Measurements from ENCODE around the gene ADAT3.
"Not testable (repeated sequence)": the region's sequence is repeated elsewhere in the genome, so short reads cannot be mapped to it uniquely, and the experiment has no call there.

ADAT3 gene

DNA sequence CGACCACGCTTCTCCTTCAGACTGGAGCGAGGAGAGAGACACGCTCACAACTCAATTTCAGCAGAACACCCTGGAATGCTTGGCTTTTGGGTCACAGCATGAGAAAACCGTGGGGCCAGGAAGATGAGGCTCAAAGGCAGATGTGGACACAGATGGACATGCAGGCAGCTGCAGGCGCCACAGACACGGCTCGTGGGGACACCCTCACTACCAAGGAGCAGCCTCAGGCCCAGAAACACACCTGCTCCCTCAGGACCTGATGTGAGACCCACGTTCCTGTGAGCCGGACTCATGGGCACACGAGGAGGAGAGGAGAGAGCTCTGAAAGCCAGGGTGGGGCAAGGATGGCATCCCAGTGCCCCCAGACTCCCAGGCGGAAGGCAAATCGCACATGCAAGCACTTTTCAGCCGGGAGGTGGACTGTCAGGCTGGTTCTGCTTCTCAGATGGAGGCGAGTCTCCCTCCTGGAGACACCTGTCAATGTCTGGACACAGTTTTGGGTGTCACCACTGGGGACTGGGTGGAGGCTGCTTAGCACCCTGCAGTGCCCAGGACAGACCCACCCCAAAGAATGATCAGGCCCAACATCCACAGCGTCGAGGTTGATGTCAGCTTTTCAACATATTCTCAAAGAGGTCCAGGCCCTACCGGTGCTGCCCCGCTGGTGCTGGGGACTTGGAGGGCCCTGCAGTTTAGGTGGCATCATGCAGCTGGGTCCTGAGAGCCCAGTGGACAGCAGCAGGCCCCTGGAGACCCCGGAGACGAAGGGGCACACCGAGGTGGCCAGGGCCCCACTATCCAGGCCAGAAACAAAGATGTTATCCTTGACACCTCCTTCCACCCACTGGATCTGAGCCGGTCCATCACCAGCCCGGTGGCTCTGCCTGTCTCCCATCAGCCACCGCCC is 22.2 kb upstream of the ADAT3 start:
- TF ChIP-seq, protein P1, sequence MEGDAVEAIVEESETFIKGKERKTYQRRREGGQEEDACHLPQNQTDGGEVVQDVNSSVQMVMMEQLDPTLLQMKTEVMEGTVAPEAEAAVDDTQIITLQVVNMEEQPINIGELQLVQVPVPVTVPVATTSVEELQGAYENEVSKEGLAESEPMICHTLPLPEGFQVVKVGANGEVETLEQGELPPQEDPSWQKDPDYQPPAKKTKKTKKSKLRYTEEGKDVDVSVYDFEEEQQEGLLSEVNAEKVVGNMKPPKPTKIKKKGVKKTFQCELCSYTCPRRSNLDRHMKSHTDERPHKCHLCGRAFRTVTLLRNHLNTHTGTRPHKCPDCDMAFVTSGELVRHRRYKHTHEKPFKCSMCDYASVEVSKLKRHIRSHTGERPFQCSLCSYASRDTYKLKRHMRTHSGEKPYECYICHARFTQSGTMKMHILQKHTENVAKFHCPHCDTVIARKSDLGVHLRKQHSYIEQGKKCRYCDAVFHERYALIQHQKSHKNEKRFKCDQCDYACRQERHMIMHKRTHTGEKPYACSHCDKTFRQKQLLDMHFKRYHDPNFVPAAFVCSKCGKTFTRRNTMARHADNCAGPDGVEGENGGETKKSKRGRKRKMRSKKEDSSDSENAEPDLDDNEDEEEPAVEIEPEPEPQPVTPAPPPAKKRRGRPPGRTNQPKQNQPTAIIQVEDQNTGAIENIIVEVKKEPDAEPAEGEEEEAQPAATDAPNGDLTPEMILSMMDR (IDR thresholded peaks at IDR 0.05; ENCODE audit: borderline replicate concordance, insufficient read depth, low read depth, low read length) = no peak
- H3K4me3 ChIP-seq (ENCODE audit: low read depth, low read length) = no peak overlapping the region

DNA sequence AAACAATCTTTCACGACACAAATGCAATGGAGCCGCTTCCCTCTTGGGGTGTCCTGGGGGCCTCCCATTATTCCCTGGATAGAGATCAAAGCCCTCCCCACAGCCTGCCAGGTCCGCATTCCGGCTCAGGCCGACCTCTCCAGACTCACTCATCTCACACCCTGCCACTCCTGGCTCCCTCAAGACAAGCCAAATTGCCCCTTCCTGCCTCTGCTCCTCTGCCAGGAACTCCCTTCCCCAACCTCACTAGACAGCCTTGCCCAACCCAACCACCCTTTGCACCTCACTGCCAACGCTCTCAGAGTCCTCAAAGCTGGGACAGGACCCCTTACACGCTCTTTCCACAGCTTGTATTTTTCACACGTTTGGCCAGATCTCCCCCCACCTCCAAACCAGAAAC is 21.4 kb upstream of the ADAT3 start:
- TF ChIP-seq, protein P1 (IDR thresholded peaks at IDR 0.05; ENCODE audit: borderline replicate concordance, insufficient read depth, low read depth, low read length) = no peak
- peak overlapping the region; percentile 81 for H3K4me3 ChIP-seq (ENCODE audit: low read depth, low read length)

DNA sequence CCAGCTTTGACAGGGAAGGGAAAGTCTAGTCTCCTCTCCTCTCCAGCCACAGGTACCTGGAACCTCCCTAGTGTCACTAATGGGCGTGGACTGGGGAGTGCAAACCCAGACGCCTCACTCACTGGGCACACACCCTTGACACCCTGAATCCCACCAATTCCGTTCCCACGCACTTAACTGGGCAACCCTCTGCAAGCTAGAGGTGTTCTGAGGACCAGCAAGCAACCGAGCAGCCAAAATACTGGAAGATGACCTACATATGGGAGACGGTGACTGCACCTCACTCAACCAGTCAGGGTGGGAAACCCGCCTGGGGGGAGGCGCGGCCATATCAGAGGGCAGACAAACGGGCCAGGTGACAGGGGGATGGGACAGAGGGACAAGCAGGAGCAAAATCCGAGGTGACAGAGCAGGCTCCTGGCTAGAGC is 20.9 kb upstream of the ADAT3 start:
- peak overlapping the region; percentile 81 for H3K4me3 ChIP-seq (ENCODE audit: low read depth, low read length)

DNA sequence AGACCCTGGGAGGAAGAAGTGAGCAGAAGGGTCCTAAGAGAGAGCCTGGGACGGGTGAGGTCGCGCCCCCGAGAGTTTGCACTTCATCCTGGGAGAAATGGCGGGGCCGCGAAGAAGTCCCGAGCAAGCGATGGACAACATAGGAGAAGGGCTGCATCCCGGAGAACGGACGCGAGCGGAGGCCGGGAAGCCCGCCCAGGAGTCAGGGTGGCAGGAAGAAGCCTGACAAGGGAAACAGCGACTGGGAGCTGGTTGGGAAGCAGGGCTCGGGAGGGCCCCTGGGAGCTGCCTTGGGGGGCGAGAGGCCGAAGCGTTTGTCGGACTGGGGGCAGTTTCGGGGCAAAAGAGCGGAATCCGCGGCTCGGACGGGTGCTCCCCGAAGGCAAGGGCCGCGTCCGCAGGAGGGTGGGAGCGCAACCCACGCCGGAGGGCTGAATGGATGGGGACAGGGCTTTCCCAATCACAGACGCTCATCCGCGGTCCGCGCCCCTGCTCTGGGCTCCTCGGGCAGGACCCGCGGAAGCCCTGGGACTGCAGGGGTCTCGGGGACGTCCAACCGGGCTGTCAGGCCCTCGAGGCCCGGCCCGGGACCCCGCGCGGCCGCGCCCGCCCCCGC is 20.4 kb upstream of the ADAT3 start:
- H3K4me3 ChIP-seq (ENCODE audit: low read depth, low read length) = peak overlapping the region; percentile 81
- TF ChIP-seq, protein P1 (IDR thresholded peaks at IDR 0.05; ENCODE audit: borderline replicate concordance, insufficient read depth, low read depth, low read length) = no peak

More for the DNA sequence above, 20.9 kb upstream of the ADAT3 start:
- TF ChIP-seq, protein P1 (IDR thresholded peaks at IDR 0.05; ENCODE audit: borderline replicate concordance, insufficient read depth, low read depth, low read length) = no peak

DNA sequence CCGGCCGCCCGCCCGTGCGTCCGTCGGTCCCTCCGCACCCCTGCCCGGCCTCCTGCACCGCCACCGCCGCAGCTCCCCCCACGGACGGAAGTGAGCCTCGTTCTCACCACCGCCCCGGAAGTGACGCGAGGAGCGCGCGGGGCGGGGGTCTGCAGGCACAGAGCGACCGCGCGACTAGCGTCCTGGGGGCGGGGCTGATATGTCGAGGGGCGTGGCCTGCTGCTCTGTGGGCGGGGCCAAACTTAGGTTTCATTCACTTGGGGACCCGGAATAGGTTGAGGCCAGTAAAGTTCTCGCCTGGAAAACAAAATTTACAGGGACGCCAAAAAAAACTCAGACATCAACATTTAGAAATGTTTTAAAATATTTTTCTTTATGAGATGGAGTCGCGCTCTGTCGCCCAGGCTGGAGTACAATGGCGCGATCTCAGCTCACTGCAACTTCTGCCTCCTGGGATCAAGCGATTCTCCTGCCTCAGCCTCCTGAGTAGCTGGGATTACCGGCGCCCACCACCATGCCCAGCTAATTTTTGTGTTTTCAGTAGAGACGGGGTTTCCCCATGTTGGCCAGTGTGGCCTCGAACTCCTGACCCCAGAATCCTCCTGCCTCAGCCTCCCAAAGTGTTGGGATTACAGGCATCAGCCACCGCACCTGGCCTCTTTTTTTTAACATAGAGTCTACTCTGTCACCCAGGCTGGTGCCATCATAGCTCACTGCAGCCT is 19.6 kb upstream of the ADAT3 start, which contains the start of gene ABHD17A:
Gene ABHD17A, minus strand, starts transcription at position 99 of the 722 bp plus-strand sequence. CDS start 3,930 bp downstream, outside the sequence.
- H3K4me3 ChIP-seq (ENCODE audit: low read depth, low read length) = peak within 1 kb of the TSS; percentile 81

DNA sequence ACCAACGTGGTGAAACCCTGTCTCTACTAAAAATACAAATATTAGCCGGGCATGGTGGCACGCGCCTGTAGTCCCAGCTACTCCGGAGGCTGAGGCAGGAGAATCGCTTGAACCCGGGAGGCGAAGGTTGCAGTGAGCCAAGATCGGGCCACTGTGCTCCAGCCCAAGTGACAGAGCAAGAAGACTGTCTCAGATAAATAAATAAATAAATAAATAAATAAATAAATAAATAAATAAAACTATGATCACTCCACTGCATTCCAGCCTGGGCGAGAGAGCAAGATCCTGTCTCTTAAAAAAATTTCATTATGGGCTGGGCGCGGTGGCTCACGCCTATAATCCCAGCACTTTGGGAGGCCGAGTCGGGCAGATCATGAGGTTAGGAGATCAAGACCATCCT is 18.8 kb upstream of the ADAT3 start:
- H3K4me3 ChIP-seq (ENCODE audit: low read depth, low read length) = not testable (repeated sequence)

DNA sequence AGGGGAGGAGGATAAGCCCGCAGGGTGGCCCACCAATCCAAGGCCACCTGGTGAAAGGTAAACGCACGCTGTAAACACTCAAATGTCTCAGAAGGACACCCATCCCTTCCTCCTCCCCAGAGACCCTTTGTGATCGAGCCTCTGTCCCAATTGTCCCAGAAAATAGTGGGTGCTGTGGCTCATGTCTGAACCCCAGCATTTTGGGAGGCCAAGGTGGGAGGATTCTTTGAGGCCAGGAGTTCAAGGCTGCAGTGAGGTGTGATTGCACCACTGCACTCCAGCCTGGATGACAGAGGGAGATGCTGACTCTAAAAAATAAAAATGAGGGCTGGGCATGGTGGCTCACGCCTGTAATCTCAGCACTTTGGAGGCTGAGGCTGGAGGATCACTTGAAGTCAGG is 16.8 kb upstream of the ADAT3 start:
- TF ChIP-seq, protein P1 (IDR thresholded peaks at IDR 0.05; ENCODE audit: borderline replicate concordance, insufficient read depth, low read depth, low read length) = no peak
- no peak overlapping the region for H3K4me3 ChIP-seq (ENCODE audit: low read depth, low read length)
